Activated T-cell treated with anti-CD3 and anti-CD28 coated beads, Interleukin-2, amount 50 U/mL, for 1 hour (primary cell): ENCODE data around the gene PDE1A.
"Not testable (repeated sequence)": the region's sequence is repeated elsewhere in the genome, so short reads cannot be mapped to it uniquely, and the experiment has no call there.

Source experiments
- DNase-seq: peaks from one replicate; pipeline ENCODE4 v3.0.0-alpha.2; 2020

The PDE1A gene

DNA sequence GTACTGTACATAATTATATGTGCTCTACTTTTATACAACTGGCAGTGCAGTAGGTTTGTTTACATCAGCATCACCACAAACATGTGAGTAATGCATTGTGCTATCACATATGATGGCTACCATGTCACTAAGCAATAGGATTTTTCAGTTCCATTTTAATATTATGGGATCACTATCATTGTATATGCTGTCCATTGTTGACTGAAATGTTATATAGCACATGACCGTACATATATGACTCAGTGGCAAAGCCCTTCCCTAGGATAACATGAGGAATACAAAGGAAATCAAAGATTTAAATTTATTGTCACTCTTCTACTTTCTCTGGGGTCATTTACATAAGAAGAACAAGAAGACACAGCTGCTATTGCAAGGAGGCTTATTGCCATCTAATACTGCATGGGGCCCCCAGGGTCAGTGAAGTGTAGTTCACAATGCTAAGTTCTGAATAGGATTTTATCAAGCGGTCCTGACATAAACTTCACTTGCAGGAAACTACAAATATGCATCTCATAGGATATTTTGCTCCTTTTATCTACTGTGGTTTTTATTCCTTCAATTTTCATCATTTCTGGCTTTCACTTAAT lies 21.8 kb downstream of the PDE1A start:
- no peak for DNase-seq

DNA sequence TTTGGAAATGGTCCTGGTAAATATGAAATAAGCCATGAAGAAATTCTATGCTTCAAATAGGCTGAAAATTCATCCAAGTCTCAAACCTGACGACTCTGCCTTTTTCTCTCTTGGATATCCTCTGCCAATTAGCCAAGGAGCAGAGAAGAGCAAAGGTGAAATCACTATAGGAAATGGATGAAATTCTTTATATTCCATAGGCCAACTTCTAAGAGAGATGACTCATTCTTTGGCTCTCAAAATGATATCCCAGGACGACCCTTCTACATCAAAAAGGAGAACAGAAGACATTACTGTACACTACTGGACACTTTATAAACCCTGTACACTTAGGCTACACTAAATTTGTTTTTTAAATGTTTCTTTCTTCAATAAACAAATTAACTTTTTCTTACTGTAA lies 22.7 kb downstream of the PDE1A start:
- no peak for DNase-seq

DNA sequence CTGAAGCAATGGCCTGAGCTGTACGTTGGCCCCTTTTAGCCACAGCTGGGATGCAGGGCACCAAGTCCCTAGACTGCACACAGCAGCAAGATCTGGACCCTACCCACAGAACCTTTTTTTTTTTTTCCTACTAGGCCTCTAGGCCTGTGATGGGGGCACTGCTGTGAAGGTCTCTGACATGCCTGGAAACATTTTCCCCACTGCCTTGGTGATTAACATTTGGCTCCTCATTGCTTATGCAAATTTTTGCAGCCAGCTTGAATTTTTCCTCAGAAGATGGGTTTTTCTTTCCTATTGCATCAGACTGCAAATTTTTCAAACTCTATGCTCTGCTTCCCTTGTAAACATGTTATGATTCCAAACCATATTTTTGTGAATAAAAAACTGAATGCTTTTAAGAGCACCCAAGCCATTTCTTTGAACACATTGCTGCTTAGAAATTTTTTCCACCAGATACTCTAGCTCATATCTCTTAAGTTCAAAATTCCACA lies 33.5 kb downstream of the PDE1A start:
- no peak for DNase-seq

DNA sequence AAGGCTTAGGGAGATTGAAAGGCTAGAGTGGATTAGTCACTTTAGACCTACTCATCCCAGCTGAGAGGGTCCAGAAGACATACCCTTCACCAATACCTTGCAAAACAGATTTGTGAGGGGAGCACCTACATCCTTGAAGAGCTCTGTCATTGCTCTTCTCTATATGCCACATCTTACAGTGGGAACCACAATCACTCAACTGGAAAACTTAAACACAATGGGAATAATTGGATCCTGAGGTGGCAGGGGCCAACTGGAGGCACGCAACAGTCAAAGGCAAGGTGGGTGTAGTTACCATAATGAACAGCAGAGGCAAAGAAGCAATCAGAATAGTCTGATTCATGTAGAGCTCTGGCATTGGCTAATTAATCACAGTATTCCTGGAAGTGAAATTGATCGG lies 35.4 kb downstream of the PDE1A start:
- no peak for DNase-seq

DNA sequence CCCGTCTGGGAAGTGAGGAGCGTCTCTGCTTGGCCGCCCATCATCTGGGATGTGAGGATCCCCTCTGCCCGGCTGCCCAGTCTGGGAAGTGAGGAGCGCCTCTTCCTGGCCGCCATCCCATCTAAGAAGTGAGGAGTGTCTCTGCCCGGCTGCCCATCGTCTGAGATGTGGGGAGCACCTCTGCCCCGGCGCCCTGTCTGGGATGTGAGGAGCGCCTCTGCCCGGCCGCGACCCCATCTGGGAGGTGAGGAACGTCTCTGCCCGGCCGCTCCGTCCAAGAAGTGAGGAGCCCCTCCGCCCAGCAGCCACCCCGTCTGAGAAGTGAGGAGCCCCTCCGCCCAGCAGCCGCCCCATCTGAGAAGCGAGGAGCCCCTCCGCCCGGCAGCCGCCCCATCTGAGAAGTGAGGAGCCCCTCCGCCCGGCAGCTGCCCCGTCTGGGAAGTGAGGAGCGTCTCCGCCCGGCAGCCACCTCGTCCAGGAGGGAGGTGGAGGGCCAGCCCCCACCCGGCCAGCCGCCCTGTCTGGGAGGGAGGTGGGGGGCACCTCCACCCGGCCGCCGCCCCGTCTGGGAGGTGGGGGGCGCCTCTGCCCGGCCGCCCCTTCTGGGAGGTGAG lies 40.5 kb downstream of the PDE1A start:
- not testable (repeated sequence) for DNase-seq

DNA sequence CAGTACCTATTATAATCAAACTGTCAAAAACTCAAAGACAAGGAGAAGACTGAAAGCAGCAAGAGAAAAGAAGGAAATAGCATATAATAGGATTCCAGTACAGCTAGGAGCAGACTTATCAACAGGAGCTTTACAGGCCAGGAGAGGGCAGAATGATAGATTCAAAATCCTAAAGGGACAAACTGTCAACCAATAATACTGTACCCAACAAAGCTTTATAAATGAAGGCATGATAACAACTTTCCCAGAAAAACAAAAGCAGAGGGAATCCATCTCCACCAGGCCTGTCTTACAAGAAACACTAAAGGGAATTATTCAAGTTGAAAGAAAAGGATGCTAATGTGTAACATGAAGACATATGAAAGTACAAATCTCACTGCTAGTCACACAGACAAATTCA lies 42.0 kb downstream of the PDE1A start:
- no peak for DNase-seq

DNA sequence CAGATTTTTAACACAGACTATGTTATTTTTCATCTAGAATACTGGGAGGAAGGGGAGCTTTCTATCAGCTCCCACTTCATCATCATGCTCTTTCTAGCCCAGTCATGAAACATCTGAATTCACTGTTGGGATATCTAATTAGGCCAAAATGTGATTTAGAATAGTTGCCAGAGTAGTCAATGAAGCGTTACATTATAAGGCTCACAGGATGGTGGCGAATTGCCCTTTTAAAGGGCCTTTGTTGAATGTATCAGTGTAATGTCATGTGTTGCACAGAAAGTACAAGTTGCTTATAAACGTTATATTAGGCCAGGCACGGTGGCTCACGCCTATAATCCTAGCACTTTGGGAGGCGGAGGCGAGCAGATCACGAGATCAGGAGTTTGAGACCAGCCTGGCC lies 45.6 kb downstream of the PDE1A start:
- no peak for DNase-seq

DNA sequence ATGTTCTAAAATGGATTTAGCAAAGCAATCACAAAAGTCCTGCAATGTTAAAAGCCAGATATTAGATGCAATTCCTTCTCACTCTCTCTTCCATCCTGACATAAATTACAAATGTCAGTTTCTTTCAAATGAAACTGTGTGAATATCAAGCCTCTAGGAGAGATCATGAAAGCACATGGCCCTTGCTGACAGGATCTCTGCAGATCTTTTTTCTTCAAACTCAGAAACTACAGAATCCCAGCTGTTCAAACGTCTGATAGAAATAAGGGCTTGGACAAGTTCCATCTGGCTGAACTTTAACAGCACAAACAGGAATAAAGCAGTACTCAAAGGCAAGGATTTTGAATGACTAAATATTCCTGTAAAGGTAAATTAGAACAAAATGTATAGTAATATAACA lies 47.6 kb downstream of the PDE1A start:
- no peak for DNase-seq

DNA sequence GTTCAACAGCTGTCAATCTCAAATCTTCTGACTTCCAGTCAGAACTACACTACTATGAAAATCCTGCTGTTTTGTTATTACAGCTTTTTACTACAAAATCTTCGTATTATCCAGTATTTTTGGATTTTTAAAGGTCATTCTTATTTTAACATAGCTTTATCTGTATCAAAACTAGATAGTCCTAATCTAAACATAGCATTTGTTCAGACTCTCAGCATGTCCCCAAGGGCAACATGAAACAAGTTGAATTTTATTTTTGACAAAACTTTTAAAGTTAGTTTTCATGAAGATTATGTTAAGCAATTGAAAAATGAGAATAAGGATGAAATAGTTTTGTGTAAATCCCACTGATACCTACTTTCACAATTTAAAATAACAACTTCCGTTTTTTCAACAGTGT lies 48.1 kb downstream of the PDE1A start:
- DNase-seq: no peak

DNA sequence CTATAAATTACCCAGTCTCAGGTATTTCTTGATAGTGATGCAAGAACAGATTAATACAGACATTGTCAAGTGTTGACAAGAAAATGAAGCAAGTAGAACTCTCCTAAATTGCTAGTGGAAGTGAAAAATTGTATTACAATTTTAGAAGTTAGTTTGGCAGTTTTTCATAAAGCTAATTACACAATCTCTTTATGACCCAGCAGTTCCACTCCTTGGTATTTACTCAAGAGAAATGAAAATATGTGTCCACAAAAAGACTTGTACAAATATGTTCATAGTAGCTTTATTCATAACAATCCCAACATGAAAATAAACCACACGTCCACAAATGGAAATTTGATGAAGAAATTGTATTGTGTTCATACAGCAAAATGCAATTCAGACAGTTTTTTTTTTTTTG lies 49.4 kb downstream of the PDE1A start:
- no peak for DNase-seq

DNA sequence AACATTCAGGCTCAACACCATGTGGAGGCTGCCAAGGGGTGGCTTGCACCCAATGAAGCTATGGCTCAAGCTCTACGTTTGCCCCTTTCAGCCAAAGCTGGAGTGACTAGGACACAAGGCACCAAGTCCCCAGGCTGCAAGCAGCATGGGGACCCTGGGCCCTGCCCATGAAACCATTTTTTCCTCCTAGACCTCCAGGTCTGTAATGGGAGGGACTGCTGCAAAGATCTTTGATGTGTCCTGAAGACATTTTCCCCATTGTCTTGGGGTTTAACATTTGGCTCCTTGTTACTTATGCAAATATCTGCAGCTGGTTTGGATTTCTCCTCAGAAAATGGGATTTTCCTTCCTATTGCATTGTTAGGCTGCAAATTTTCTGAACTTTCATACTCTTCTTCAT lies 51.0 kb downstream of the PDE1A start:
- no peak for DNase-seq

DNA sequence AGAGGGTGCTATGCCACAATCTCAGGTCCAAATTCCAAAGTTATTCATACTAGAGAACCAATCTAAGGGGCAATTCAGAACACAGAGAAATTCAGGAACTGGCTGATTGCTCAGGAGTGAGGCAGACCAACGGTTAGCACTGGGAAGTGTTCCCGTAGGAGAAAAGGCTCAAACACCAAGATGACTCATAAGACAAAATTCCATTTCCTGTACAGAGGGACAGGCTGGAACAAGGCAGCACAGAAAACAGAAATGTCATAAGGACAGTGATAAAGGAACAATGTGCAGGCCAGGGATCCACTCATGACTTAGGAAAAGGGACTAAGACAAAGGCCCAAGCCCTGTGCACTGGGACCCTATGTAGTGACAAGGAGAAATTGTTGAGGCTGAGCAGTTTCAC lies 54.2 kb downstream of the PDE1A start:
- DNase-seq: no peak

DNA sequence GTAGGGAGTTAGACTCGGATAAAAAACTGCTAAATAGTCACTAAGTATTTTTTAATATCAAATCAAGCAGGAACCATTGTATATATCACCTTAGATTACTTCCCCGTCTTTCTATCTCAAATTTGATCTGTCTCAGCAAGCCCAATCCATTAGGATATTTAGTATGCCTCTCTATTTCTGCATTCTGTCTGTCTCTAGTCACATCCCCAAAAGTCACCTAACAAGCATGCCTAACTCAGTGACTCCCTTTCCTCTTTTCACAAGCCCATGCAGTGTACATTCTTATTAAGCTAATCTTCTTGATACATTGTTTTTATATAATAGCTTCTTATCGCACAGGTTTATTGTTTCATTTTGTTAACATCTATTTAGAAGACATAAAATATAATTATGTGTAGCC lies 57.8 kb downstream of the PDE1A start:
- no peak for DNase-seq

DNA sequence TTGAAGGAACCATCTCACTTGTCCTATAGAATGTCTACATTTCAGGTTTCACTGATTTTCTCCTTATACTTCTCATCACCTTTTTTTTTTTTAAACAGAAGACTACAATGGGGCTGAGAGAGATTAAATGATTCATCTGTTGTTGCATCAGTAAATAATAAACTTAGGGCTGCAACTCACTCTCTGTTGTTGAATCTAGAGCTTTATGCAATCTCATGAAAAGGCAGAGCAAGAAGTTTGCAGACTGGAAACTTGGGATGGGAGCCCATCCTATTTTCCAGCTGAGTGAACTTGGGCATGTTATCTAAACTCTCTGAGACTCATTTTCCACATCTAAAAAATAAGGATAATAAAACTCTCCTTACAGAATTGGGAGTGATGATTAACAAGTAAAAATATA lies 58.4 kb downstream of the PDE1A start:
- DNase-seq: no peak

DNA sequence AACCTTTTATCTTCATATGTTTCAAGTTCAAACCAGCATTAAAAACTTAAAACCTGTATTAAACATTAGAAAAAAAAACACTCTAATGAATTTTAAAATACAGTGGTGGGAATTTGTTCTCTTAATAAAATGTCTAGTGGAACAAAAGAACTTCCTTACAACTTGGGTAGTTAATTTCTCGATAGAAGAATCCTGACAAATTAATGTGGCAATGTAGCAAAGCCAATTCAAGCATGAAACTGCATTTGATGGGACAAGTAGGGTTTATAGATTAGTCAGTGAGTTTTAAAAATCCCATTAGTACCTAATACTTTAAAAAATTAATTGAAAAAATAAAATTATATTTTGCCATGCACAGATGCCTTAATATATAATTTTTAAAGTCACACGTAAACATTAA lies 59.4 kb downstream of the PDE1A start:
- DNase-seq: no peak

DNA sequence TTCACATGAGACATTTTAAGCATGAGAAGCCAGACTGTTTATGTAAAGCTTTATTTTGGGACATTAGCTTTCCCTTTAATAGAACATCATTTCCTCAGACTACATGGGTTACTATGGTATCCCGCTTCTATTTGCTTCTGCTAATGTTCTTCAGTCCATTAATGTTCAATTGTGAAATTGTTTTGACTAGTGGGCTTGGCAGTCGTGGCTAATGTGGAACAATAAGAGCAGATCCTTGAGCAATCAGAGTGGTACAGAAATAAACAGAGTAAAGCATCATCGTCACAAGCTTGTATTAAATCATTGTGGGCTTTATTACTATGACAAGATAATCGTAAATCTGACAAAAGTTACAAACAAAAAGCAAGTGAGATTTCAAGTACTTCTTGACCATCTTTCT lies 60.2 kb downstream of the PDE1A start:
- DNase-seq: no peak

DNA sequence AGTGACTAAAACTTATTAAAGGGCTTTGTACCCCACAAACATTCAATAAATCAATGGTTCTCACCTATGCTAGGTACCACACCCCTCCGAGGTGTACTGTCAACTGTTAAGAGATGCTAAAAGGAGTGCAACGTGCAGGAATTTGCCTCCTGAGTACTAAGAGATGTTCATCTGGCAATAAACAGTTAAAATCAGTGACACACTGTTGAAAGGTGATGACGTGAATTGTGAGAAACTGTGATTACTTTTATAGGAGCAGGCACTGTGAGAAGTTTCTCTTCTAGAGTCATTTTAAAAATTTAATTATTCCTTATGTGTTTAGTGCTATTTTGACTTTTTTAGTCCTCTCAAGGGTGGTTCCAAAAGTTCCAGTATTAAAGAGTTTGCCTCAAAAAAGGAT lies 61.0 kb downstream of the PDE1A start:
- DNase-seq: no peak

DNA sequence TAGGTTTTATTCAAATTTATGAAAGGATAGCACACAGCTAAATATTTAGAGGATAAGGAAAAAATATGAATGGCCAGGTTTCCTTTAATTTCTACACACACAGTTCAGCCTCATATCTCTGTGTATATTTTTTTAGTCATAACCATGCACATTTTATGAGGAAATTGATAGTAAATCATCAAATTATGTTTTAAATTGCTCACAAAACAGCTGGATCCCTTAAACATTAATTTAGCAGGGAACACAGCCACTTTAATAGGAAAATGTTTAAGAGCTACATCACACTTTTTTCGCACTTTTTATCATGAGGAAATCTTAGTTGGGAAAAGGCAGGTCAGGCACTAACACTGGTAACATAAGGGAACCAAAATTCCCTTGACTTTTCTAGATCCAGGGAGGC lies 65.4 kb downstream of the PDE1A start:
- no peak for DNase-seq

DNA sequence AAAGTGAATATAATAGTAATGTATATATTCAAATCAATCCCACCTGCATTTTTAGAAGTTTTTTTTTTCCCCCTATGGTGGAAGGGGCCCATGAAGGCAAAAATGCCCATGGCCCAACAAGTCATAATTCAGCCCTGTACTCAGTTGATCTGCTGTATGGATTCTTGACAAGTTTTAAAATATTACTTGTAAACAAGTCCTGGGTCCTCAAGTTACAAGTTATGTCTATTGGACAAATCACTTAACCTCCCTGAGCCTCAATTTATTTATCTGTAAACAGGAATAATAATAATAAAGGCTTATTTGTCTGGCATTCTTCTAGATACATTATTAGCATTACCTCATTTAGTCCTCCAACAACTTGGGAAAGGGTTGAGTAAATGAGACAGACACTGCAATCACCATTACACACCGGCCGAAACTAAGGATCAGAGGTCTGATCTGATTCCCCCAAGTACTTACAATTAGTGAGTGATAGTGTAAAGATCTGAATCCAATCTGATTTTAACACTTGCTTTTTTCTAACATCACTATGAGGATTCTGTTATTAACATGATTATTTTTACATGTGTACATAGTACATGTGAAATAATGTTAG lies 66.1 kb downstream of the PDE1A start:
- no peak for DNase-seq

DNA sequence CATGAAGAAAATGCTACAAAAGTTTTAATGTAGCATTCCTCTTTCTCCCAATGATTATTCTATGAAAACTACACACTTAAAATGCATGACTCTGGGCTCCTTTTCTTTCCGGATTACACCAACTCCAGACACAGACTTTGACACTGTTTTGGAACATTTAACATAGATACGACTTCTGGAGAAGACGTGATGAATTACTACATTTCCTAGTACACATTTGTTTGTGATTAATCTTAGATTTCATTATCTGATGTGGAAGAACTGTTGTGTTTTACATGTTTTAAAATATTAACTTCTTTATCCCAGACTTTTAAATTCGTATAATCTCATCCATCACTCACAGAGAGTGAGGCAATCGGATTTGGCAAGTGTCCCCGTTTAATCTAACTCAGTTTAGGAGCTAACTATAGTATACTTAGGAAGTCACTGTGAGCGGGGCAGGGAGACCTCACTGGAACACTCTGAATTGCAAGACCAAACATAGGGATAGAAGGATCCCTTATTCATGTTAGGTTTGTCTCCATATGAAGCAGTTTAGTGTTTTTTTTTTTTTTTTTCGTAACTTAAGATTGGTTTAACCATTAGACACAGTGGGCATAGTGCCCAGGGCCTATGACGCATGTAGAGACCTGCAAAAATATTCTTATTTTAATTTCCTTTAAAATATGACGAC lies 66.7 kb downstream of the PDE1A start:
- DNase-seq: no peak

DNA sequence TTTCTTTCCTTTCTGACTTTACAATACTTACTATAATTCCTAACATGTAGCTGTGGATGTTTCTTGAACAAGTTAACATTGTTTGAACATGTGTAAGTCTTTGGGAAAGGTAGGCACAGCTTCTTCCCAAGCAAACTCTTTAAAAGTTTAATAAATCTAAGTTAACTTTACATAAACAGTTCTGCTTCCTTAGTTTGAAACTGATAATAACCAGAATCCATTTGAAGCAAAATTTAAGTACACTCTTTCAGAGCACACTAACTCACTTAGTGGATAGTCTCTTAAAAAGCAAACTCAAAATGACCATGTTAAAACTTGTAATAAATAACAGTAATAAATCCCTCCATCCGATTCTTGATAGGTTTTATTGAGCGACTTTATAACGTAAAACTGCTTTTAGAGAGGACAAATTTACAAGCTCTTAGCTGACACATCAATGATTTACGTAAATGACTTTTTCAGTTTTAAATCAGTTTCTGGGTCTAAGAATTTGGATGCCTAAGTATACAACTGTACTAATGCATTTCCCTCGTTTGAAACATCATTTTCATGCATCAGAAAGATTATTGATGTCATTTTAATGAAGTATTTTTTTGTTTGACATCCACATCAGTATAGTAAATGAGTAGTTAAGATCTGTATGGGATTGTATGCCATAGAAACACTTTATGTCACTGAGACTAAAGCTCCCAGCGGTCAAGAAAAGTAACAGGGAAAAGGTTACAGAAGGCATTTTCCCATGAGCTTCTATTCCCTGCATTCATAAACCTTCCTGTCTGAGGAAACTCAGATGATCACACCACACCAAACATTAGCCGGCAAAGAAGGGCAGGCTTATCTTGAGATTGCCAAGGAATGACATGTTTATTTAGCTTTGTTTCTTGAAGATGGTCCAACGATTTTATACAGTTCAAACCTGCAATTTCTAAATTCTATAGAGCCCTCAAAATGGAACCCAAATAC lies 67.5 kb downstream of the PDE1A start:
- DNase-seq: no peak

DNA sequence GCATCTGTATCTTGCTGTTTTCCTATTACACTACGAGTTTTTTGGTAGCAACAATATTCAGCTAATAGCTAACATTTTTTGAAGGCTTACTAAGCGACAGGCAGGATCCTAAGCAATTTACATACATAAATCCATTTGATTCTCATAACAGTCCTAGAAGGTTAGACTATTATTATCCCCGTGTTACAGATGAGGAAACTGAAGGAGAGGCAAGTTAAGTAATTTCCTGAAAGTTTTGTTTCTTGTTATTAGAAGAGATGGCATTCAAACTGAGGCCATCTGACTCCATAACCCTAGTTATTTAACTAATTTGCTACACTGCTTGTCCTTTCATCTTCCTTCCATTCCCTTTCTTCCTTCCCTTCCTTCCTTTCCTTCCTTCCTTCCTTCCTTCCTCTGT lies 68.2 kb downstream of the PDE1A start:
- DNase-seq: no peak

DNA sequence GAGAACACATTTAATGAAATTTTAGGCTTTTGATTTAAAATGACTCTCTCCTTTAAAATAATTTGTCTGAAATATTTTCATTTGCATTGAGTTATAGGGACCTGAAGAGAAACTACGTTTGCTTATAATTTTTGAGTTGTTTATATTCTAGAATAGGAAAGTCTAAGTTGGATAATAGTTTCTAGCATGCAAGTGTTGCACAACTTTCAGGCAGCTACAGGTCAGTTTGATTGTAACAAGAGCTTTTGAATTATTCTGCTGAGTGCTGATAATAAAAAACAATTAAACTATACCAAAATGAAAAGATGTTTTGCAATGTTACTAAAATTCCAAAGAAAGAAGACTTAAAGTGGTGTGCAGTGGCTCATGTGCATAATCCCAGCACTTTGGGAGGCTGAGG lies 71.0 kb downstream of the PDE1A start:
- DNase-seq: no peak
